ENCODE results near the gene THAP8. TPM values are rescaled to one million over a fixed set of nuclear protein-coding genes. Genes with fewer than 3 reads are reported as not detected.

THAP8 gene
- total and polyA plus RNA-seq, 2 of the 8 experiments (the other 6 are each of a cell fraction or from before 2014, with no cell fraction given) = 6.0 to 11.1 TPM

DNA sequence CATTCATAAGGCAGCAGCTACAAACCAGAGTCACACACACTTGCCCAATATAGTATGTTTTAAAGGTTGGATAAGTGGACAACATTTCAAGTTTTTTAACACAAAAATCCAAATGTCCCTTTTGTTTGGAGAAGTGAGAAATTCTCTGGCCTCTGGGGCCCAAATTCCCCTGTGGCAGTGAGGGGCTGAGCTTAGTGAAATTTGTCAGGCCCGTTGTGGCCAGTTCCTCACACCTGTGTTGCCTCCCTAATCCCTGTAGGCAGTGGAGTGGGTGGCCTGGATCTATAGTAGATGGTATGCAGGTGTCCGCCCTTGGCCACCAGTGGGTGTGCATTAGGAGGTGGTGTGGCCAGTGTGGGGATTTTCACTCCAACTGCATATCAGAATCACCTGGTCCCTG, 7.3 kb upstream of the THAP8 start (continued):
- TF ChIP-seq, protein P1, sequence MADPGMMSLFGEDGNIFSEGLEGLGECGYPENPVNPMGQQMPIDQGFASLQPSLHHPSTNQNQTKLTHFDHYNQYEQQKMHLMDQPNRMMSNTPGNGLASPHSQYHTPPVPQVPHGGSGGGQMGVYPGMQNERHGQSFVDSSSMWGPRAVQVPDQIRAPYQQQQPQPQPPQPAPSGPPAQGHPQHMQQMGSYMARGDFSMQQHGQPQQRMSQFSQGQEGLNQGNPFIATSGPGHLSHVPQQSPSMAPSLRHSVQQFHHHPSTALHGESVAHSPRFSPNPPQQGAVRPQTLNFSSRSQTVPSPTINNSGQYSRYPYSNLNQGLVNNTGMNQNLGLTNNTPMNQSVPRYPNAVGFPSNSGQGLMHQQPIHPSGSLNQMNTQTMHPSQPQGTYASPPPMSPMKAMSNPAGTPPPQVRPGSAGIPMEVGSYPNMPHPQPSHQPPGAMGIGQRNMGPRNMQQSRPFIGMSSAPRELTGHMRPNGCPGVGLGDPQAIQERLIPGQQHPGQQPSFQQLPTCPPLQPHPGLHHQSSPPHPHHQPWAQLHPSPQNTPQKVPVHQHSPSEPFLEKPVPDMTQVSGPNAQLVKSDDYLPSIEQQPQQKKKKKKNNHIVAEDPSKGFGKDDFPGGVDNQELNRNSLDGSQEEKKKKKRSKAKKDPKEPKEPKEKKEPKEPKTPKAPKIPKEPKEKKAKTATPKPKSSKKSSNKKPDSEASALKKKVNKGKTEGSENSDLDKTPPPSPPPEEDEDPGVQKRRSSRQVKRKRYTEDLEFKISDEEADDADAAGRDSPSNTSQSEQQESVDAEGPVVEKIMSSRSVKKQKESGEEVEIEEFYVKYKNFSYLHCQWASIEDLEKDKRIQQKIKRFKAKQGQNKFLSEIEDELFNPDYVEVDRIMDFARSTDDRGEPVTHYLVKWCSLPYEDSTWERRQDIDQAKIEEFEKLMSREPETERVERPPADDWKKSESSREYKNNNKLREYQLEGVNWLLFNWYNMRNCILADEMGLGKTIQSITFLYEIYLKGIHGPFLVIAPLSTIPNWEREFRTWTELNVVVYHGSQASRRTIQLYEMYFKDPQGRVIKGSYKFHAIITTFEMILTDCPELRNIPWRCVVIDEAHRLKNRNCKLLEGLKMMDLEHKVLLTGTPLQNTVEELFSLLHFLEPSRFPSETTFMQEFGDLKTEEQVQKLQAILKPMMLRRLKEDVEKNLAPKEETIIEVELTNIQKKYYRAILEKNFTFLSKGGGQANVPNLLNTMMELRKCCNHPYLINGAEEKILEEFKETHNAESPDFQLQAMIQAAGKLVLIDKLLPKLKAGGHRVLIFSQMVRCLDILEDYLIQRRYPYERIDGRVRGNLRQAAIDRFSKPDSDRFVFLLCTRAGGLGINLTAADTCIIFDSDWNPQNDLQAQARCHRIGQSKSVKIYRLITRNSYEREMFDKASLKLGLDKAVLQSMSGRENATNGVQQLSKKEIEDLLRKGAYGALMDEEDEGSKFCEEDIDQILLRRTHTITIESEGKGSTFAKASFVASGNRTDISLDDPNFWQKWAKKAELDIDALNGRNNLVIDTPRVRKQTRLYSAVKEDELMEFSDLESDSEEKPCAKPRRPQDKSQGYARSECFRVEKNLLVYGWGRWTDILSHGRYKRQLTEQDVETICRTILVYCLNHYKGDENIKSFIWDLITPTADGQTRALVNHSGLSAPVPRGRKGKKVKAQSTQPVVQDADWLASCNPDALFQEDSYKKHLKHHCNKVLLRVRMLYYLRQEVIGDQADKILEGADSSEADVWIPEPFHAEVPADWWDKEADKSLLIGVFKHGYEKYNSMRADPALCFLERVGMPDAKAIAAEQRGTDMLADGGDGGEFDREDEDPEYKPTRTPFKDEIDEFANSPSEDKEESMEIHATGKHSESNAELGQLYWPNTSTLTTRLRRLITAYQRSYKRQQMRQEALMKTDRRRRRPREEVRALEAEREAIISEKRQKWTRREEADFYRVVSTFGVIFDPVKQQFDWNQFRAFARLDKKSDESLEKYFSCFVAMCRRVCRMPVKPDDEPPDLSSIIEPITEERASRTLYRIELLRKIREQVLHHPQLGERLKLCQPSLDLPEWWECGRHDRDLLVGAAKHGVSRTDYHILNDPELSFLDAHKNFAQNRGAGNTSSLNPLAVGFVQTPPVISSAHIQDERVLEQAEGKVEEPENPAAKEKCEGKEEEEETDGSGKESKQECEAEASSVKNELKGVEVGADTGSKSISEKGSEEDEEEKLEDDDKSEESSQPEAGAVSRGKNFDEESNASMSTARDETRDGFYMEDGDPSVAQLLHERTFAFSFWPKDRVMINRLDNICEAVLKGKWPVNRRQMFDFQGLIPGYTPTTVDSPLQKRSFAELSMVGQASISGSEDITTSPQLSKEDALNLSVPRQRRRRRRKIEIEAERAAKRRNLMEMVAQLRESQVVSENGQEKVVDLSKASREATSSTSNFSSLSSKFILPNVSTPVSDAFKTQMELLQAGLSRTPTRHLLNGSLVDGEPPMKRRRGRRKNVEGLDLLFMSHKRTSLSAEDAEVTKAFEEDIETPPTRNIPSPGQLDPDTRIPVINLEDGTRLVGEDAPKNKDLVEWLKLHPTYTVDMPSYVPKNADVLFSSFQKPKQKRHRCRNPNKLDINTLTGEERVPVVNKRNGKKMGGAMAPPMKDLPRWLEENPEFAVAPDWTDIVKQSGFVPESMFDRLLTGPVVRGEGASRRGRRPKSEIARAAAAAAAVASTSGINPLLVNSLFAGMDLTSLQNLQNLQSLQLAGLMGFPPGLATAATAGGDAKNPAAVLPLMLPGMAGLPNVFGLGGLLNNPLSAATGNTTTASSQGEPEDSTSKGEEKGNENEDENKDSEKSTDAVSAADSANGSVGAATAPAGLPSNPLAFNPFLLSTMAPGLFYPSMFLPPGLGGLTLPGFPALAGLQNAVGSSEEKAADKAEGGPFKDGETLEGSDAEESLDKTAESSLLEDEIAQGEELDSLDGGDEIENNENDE (IDR thresholded peaks at IDR 0.05; ENCODE audit: insufficient replicate concordance, low read length) = no peak
- TF ChIP-seq ASH2L (IDR thresholded peaks at IDR 0.05; ENCODE audit: low read length) = no peak
- no peak for TF ChIP-seq TAF1 (IDR thresholded peaks at IDR 0.05; ENCODE audit: low read depth, low read length)
- TF ChIP-seq RXRA (IDR thresholded peaks at IDR 0.05; ENCODE audit: insufficient read depth, low read depth, low read length) = no peak
- TF ChIP-seq CBX8 (IDR thresholded peaks at IDR 0.05; ENCODE audit: borderline replicate concordance, low read depth, low read length) = no peak
- TF ChIP-seq, protein P2, sequence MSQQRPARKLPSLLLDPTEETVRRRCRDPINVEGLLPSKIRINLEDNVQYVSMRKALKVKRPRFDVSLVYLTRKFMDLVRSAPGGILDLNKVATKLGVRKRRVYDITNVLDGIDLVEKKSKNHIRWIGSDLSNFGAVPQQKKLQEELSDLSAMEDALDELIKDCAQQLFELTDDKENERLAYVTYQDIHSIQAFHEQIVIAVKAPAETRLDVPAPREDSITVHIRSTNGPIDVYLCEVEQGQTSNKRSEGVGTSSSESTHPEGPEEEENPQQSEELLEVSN (IDR thresholded peaks at IDR 0.05) = no peak
- TF ChIP-seq KDM4A (IDR thresholded peaks at IDR 0.05; ENCODE audit: low read depth, low read length, severe bottlenecking) = no peak
- TF ChIP-seq TAF7 (optimal IDR thresholded peaks at IDR 0.05; ENCODE audit: borderline replicate concordance, low read depth, low read length) = no peak
- TF ChIP-seq SIN3A (conservative IDR thresholded peaks at IDR 0.05 in 1 of 2, IDR thresholded peaks at IDR 0.05 in 1 of 2; ENCODE audit: low read depth in 1 of 2, low read length in 2 of 2) = no peak
- no peak for TF ChIP-seq KDM1A (IDR thresholded peaks at IDR 0.05; ENCODE audit: borderline replicate concordance, low read length)
- TF ChIP-seq JUN (IDR thresholded peaks at IDR 0.05; ENCODE audit: low read depth, low read length) = no peak

Measured in H1 (cell line).